ENCODE measurements around the gene TPK1.

DNA sequence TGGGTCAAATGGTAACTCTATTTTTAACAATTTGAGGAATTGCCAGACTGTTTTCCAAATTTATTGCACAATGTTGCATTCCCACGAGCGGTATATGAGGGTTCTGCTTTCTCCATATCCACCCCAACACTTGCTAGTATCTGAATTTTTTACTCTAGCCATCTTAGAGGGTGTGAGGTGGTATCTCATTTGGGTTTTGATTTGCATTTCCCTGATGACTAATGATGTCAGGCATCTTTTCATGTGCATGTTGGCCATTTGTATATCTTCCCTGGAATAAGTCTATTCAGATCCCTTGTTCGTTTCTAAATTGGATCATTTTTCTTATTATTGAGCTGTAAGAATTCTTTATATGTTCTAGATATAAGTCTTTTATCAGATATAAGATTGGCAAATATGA is 97.7 kb downstream of the TPK1 start:
- TF ChIP-seq POLR2A (IDR thresholded peaks at IDR 0.05), result no peak
- TF ChIP-seq, protein P1, sequence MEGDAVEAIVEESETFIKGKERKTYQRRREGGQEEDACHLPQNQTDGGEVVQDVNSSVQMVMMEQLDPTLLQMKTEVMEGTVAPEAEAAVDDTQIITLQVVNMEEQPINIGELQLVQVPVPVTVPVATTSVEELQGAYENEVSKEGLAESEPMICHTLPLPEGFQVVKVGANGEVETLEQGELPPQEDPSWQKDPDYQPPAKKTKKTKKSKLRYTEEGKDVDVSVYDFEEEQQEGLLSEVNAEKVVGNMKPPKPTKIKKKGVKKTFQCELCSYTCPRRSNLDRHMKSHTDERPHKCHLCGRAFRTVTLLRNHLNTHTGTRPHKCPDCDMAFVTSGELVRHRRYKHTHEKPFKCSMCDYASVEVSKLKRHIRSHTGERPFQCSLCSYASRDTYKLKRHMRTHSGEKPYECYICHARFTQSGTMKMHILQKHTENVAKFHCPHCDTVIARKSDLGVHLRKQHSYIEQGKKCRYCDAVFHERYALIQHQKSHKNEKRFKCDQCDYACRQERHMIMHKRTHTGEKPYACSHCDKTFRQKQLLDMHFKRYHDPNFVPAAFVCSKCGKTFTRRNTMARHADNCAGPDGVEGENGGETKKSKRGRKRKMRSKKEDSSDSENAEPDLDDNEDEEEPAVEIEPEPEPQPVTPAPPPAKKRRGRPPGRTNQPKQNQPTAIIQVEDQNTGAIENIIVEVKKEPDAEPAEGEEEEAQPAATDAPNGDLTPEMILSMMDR (IDR thresholded peaks at IDR 0.05), result no peak

Data from uterus (tissue), 2 donors.